D721Med (cell line): ENCODE results near the gene COL19A1.

Experiments used
- DNase-seq: peaks from one replicate; pipeline ENCODE4 v3.0.0; 2011; ENCODE audit warnings: low spot score; ENCODE audit not compliant: insufficient read length
- FAIRE-seq: peaks from 2 replicates; lab custom pipeline; 2011; peaks lifted over from hg19 to GRCh38; lab: Jason Lieb, UNC
- TF ChIP-seq, protein P1 (sequence below): IDR thresholded peaks from 2 replicates; pipeline ENCODE4 v1.5.1; 2012; ENCODE audit warnings: mild to moderate bottlenecking, control low read depth; ENCODE audit not compliant: insufficient read depth; ENCODE audit errors: missing control alignments

Gene COL19A1

DNA sequence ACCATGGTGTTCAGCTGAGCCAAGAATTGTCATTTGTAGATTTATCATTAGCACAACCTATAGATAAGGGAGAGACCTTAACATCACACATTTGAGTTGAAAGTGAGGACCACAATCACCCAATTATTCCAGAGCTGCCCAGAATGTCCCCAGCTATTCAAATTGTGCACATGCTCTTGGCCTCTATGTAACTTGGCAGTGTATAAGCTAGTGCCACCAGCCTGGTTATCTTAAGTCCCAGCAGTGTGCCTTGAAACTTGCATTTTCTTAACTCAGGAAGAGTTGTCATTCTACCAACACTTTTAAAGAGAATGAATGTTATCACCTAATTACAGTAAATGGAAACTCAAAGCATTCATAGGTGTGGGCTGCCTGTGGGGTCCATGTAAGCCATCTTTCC lies 245.4 kb downstream of the COL19A1 start:
- TF ChIP-seq, protein P1, sequence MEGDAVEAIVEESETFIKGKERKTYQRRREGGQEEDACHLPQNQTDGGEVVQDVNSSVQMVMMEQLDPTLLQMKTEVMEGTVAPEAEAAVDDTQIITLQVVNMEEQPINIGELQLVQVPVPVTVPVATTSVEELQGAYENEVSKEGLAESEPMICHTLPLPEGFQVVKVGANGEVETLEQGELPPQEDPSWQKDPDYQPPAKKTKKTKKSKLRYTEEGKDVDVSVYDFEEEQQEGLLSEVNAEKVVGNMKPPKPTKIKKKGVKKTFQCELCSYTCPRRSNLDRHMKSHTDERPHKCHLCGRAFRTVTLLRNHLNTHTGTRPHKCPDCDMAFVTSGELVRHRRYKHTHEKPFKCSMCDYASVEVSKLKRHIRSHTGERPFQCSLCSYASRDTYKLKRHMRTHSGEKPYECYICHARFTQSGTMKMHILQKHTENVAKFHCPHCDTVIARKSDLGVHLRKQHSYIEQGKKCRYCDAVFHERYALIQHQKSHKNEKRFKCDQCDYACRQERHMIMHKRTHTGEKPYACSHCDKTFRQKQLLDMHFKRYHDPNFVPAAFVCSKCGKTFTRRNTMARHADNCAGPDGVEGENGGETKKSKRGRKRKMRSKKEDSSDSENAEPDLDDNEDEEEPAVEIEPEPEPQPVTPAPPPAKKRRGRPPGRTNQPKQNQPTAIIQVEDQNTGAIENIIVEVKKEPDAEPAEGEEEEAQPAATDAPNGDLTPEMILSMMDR: no peak
- DNase-seq (no peak), FAIRE-seq (no peak)

DNA sequence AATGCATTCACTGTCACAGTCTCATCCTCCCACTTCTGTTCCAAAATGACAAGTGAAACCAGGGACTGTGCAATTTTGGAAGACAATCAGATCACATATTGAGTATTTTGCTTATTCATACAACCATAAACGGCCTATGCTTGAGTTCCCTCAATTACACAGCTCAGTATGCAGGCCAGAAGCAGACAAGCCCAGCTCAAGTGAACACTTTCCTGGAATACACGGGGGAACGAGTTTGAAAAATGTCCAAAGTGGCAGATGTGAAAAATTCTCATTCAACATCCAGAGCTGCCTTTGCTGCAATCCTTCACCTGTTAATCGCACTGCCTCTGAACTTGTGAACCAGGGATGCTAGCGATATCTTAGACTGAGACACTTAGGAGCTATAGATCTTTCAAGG lies 246.4 kb downstream of the COL19A1 start:
- TF ChIP-seq, protein P1: no peak
- FAIRE-seq (no peak), DNase-seq (no peak)

DNA sequence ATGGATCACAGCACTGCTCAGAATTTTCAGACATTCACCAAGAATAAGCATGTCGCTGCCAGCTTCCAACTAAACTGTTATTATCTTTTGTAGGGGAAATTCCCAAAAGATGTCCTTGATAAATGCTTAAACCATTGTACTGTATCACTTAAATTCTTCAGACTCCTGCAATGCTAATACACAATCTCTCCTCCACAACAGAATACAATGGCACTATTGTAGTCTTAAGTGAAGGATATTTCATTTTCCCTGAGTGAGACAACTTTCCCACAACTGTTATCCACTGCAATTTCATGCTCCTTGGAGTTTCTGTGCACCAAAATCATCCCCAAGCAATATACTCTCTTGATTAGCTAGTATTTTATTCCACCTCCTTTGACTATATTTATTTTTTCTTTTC lies 246.8 kb downstream of the COL19A1 start:
- TF ChIP-seq, protein P1: no peak
- no peak for DNase-seq
- no peak for FAIRE-seq

DNA sequence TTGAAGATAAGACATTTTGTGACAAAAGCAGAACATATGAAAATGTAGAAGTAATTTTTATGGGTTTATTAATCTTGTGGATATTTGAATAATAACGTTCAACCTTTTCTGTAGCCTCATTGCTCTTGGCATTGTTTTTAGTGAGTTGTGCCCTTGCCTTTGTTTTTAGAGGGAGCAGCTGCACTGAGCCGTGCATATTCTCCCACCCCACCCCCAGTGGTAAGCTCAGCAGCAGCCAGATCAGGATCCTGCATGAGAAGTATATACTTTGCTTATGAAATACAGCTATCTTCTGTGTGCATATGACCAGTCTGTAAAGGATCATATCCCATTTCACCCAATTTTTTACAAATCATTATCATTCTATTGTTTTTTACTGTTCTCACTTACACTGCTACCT lies 252.3 kb downstream of the COL19A1 start:
- FAIRE-seq (no peak), DNase-seq (no peak)
- TF ChIP-seq, protein P1: no peak

DNA sequence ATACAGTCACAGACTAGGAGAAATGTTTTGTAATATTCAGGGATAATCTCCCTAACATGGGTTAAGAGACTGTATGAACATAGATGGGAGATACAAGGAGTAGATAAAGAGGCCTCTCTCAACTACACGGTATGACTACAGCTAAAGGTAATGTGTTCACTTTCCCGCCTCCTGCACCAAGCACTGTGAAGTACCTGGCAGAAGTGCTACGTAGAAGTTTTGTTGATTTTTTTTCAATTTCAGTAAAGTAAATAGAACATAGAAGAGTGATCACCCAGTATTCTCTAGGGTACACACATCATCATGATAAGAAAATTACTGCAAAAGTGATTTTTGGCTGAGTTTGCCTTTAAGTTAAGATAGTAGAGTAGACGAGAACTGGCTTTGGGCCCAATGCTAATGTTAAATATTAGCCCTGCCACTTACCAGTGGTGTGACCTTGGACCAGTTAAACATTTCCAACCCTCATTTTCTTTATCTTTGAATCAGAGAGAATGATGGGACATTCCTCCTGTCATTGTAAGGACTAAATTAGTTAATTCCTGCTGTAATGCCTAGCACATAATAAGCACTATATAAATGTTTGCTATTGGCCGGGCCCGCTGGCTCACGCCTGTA lies 253.0 kb downstream of the COL19A1 start:
- FAIRE-seq (no peak), DNase-seq (no peak)
- TF ChIP-seq, protein P1: no peak

DNA sequence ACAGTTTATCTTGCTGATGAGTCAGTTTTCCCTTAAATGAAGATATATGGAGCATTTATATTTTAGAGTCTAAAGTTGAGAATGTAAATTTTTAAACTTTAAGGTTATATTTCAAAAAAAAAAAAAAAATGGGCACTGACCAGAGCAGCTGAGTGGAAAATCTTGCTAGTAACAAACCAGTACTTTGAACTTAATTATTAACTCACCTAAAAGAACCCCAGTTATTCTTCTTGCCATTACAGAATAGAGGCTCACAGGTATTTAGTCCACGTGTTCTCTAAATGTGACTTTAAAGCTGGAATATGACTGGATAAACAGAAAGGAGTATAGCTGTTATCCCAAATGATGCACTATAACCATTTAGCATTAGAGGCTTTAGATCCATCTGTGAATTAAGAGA lies 258.1 kb downstream of the COL19A1 start:
- TF ChIP-seq, protein P1: no peak
- FAIRE-seq: no peak
- DNase-seq: no peak

DNA sequence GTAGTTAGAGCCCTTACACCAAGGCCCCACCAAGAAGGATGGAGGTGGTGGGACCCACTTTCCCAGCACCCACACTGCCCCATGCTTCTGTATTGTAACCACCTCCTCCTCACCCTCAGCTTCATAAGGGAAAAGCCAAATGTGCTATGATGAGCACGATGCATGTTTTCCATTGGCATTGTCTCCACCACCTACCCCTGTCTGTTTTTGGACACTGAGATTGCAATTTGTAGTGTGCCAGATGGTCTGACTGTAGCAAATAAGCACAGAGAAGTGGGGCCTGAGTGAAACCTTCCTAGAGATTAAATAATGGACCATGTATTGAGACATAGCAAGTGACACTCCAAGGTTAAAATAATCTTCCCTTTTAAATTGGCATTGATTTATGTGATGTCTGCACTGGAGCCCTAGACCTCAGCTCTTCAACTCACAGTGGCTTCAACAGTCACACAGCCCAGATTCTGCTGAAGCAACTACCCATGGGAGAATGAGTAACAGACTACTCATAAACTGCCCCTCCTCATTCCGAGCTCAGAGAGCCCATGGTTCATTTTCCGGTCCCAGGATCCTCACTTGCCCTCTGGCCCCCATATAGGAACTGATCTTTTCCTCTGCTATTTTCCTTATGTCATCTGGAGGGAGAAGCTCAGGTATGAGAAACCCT lies 258.7 kb downstream of the COL19A1 start:
- no peak for DNase-seq
- no peak for FAIRE-seq
- TF ChIP-seq, protein P1: no peak
